ENCODE measurements around the gene ARX. TPM values are rescaled to one million over a fixed set of nuclear protein-coding genes. Genes with fewer than 3 reads are reported as not detected.
A peak's percentile ranks its signal among the peaks of the same experiment; 100 is the strongest.

The ARX gene
- total and polyA plus RNA-seq, 2 of the 8 experiments (the other 6 are each of a cell fraction or from before 2014, with no cell fraction given): not detected

- TF ChIP-seq EZH2 (IDR thresholded peaks at IDR 0.05; ENCODE audit: low read depth, low read length, severe bottlenecking) (peak; percentile 59), SRF (IDR thresholded peaks at IDR 0.05; ENCODE audit: low read depth, low read length) (no peak), ZNF274 (IDR thresholded peaks at IDR 0.05; ENCODE audit: borderline replicate concordance, extremely low read depth, low read length) (no peak), MAX (IDR thresholded peaks at IDR 0.05) (no peak), BRCA1 (IDR thresholded peaks at IDR 0.05; ENCODE audit: low read depth, low read length) (no peak), ATF2 (IDR thresholded peaks at IDR 0.05; ENCODE audit: low read length) (no peak), JUN (IDR thresholded peaks at IDR 0.05; ENCODE audit: low read depth, low read length) (no peak), ATF3 (IDR thresholded peaks at IDR 0.05; ENCODE audit: insufficient read depth, low read depth, low read length) (no peak)
Observed at GRCh38 chrX:25019707-25020390, 4.1 kb upstream of the ARX start (continued).
